Subcutaneous adipose tissue (tissue), 4 donors: ENCODE data around the gene MT1M. TPM values are rescaled to one million over a fixed set of nuclear protein-coding genes. Genes with fewer than 3 reads are reported as not detected.

Source experiments
- total RNA-seq, 4 donors: library from RNA; depleted of rRNA; stranded (reverse); fragments of >200 nt; gene quantifications; one replicate each; pipeline ENCODE4 v1.1.0, GENCODE V29; 2016
- TF ChIP-seq, protein P1 (sequence below): fragments of 450-650 bp; IDR thresholded peaks from one replicate; pipeline ENCODE4 v1.5.1; 2016; ENCODE audit warnings: low read depth, mild to moderate bottlenecking, control low read depth, antibody characterized with exemption, moderate library complexity

MT1M gene
- total RNA-seq, 4 donors from 2014 or later: 15.1 to 485 (median 52.6) TPM

DNA sequence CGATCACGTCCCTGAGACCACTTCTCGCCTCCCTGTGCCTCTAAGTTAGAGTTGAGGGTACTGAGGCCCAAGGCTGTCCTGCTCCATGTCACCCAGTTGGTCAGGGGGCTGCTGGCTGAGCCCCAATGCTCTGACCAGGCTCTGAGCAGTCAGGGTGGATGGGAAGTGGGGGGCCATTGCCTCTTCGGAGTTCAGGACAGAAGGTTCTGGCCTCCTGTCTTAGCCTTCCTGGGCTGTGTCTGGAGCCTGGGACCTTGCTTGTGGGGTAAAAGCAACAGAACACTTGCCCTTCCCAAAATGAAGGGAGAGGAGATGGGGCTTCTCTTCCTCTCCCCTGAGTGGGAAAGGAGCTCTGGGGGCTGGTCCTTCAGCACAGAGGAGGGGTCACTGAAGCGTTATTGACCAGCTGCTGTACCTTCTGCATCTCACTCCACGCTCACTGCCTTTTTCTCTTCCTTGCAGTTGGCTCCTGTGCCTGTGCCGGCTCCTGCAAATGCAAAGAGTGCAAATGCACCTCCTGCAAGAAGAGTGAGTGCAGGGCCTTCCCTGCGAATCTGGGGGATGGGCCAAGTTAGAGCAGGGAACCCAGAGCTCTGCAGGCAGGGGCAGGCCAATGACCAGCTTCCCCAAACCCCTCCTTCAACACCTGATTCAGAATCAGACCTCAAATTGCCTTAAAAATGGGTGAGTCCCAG, 50.4 kb downstream of the MT1M start:
- TF ChIP-seq, protein P1, sequence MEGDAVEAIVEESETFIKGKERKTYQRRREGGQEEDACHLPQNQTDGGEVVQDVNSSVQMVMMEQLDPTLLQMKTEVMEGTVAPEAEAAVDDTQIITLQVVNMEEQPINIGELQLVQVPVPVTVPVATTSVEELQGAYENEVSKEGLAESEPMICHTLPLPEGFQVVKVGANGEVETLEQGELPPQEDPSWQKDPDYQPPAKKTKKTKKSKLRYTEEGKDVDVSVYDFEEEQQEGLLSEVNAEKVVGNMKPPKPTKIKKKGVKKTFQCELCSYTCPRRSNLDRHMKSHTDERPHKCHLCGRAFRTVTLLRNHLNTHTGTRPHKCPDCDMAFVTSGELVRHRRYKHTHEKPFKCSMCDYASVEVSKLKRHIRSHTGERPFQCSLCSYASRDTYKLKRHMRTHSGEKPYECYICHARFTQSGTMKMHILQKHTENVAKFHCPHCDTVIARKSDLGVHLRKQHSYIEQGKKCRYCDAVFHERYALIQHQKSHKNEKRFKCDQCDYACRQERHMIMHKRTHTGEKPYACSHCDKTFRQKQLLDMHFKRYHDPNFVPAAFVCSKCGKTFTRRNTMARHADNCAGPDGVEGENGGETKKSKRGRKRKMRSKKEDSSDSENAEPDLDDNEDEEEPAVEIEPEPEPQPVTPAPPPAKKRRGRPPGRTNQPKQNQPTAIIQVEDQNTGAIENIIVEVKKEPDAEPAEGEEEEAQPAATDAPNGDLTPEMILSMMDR: no peak

Other genes starting within 250 kb of the MT1M start
- 100 to 1,000 TPM; 168 to 186 (median 175) TPM for gene AMFR, start 207.1 kb upstream of the MT1M start, total RNA-seq
- gene NUDT21, start 181.3 kb upstream of the MT1M start, total RNA-seq: 10 to 100 TPM; 37.1 to 57.2 (median 39.8) TPM
- 10 to 100 TPM; 14.5 to 53.2 (median 26.2) TPM for gene OGFOD1, start 181.1 kb upstream of the MT1M start, total RNA-seq
- 10 to 100 TPM; 25.3 to 52.6 (median 37.9) TPM for gene BBS2, start 112.6 kb upstream of the MT1M start, total RNA-seq
- not detected for gene MT4, start 67.6 kb upstream of the MT1M start, total RNA-seq
- gene MT3, start 43.1 kb upstream of the MT1M start, total RNA-seq: 1 to 10 TPM in 1 of 4 donors, not detected in 3; 2.0 TPM
- gene MT2A, start 24.1 kb upstream of the MT1M start, total RNA-seq: 1,000 to 10,000 TPM in 1 of 4 donors, 100 to 1,000 TPM in 3; 164 to 1,003 (median 271) TPM
- gene MT1E, start 6.9 kb upstream of the MT1M start, total RNA-seq: 1,000 to 10,000 TPM in 1 of 4 donors, 100 to 1,000 TPM in 3; 205 to 2,492 (median 258) TPM
- 1,000 to 10,000 TPM in 1 of 4 donors, 100 to 1,000 TPM in 1, 10 to 100 TPM in 2; 44.4 to 1,063 (median 111) TPM for gene MT1A, start 6.0 kb downstream of the MT1M start, total RNA-seq
- gene MT1B, start 19.2 kb downstream of the MT1M start, total RNA-seq: not detected
- gene MT1F, start 25.3 kb downstream of the MT1M start, total RNA-seq: 10 to 100 TPM in 3 of 4 donors, 1 to 10 TPM in 1; 9.2 to 55.1 (median 11.8) TPM
- 100 to 1,000 TPM in 1 of 4 donors, 10 to 100 TPM in 2, not detected in 1; 15.8 to 315 (median 21.4) TPM for gene MT1G, start 35.4 kb downstream of the MT1M start, total RNA-seq
- gene MT1H, start 37.2 kb downstream of the MT1M start, total RNA-seq: 10 to 100 TPM in 1 of 4 donors, not detected in 3; 11.9 TPM
- gene MT1X, start 49.8 kb downstream of the MT1M start, total RNA-seq: 1,000 to 10,000 TPM; 1,122 to 4,299 (median 2,004) TPM
- 10 to 100 TPM; 28.4 to 57.6 (median 47.5) TPM for gene NUP93, start 97.5 kb downstream of the MT1M start, total RNA-seq
- not detected for gene SLC12A3, start 232.5 kb downstream of the MT1M start, total RNA-seq